Measurements from ENCODE around the gene MIER2.
A peak's percentile ranks its signal among the peaks of the same experiment; 100 is the strongest.

The MIER2 gene

GRCh38 chr19:377801-378581, 33.4 kb upstream of the MIER2 start:
- DNase-seq: no peak

GRCh38 chr19:376111-376470, 31.5 kb upstream of the MIER2 start:
- no peak for DNase-seq

DNA sequence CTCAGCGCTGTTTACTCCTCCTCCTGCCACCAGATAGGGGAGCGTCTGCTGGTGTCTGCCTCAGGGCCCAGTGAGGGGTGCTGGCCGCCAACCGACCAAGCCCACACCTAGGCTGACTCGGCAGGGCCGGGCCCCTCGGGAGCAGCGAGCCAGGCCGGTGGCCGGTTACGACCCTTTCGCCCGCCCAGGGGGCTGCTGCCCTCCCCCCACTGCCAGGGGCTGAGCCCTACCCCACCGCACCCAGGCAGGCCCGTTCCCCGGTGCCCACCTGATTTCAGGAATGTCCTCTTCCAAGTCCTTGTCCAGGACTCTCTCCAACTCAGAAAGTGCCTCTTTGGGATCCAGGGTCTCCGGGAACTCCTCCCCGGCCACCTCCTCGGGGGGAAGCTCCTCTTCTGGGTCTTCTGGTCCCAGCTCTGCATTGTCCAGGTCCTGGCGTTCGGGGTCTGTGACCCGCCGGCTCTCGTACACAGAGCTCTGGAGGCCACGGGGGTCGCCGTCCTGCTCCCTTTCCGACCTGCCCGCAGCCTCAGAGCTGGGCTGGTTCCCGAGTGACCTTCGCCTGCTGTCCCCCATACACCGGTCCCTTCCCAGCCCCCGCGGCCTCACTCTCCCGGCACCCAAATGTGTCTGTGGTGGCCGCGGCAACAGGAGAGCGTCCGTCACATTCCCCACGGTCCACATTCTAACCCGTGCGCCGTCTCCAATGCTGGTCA, 31.0 kb upstream of the MIER2 start:
- no peak for DNase-seq

DNA sequence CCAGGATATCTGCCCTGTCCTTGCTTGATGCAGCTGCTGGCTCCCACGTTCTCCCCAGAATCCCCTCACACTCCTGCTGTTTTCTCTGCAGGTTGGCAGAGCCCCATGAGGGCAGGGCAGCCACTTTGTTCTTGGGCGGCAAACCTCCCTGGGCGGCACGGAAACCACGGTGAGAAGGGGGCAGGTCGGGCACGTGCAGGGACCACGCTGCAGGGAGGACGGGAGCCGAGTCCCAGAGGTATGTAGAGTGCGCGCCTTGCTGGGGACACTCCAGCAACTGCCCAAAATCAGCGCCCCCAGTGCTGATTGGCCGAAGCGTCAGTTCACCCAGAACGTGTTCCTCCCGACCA, 30.3 kb upstream of the MIER2 start:
- DNase-seq: no peak

DNA sequence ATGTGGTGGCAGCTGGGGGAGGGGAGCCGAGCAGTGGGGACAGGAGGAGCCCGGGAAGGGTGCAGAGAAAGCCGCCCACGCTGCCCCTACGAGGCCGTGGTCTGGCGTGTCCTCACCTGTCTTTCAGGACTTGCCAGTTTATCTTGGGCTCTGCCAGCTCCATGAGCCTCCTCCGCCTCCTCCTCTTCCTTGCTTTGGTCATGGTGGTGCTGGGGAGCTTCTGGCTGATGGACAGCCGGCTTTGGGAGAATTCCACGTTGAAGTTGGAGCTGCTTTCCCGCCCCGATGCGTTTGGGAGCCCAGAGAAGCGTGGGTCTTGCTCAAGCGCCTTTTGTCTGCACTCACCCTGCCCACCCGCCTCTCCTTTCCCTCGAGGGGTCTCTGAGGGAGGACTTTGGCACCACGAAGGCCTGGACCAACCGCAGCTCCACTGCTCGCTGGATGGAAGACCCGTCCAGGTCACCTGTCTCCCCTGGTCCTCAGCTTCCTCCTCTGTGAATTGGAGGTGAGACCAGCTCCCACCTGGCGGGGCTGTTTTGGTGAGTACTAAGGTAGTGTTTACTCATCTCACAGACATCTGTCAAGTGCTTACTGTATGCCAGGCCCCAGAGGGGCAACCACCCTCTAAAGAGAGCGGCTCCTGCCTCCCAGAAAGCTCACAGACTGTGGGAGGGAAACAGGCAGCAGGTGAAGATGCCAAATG, 29.7 kb upstream of the MIER2 start:
- DNase-seq: peak in 1 of 2 experiments; percentile 25

DNA sequence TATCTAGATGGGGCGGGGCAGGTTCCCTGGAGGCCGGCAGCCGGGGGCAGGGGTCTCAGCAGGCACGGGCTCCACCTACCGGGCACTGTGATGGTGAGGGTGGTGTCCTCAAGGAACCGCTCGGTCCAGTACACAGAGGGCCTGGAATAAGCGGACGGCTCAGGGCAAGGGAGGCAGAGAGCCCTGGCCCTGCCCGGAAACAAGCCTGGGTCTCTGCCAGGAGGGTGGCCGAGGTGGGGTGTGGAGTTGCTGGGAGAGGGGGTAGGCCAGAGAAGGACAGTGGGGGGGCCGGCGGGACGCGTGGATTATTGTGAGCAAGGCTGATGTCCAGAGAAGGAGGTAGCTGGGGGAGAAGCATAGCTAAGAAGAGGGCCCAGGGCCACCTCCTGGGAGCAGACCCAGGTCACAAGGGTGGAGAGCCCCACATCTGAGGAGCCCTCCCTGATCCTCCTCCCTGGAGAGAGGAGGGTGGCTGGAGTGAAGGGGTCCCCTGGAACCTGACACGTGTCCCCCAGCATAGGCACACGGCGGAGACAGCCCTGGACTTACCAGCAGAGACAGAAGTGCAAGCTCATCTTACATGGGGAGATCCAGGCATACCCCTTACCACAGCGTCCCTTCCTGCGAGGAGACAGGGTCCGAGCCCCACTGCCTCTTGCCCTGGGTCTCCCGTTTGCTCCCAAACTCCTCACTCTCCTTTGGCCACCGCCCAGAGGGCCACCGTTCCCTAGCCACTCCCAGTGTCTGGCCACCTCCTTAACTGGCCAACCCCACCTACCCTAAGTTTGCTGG, 29.0 kb upstream of the MIER2 start:
- peak in 1 of 2 experiments; percentile 25 for DNase-seq

DNA sequence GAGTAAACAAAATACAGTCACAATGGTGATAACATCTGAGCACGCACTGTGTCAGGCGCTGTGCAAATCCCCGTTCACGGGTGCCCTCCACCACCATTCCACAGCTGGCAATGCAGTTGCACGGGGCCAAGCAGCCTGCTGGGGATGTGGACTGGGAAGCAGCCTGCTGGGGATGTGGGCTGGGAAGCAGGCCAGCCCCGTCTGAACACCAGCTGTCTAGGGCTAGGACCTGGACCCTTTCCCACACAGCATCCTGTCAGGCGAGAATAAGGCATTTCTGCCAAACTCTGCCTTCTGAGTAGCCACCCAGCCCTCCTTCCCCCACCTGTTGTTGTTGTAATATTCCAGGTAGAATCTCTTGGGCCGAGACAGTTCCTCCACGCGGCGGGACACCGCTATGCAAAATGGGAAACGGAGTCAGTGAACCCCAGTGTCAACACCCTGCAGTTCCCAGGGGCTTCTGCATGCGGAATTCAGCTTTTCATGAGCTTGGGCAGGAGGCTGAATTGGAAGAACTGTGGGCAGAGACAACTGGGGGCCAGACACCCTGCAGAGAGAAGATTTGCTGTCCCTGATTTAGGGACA, 27.8 kb upstream of the MIER2 start:
- DNase-seq: peak in 1 of 2 experiments; percentile 23

- DNase-seq: peak in 1 of 2 experiments; percentile 31
Observed at GRCh38 chr19:371501-372168, 27.0 kb upstream of the MIER2 start.

DNA sequence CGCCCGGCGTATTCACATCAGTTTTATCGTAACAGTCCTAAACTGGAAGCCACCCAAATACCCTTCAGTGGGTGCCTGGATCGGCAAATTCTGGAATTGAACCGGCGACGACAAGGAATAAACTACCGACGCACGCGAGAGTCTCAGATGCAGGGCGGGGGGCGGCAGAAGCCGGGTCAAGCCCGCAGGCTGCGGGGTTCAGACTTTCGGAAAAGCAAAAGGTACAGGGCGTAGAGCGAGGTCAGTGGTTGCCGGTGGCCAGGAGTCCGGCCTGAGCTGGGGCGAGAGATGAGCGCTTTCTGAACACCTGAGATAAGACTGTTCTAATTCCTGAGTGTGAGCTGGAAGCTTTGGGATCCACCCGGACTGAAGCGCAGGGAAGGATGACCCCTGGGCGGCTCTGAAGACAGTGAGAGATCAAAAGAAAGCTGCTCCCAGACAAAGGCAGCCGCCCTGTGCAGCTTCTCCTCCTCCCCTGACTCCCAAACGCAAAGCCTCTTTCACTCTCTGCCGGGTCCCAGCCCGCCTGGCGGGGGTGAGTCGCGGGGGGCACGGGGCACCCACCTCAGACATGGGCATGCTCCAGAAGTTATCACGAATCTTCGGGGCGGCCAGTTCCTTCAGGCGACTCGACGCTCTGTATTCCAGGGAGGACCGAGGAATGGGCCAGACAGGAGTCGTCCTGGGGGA, 26.2 kb upstream of the MIER2 start:
- DNase-seq: no peak

GRCh38 chr19:369876-370275, 25.3 kb upstream of the MIER2 start:
- DNase-seq: no peak

DNA sequence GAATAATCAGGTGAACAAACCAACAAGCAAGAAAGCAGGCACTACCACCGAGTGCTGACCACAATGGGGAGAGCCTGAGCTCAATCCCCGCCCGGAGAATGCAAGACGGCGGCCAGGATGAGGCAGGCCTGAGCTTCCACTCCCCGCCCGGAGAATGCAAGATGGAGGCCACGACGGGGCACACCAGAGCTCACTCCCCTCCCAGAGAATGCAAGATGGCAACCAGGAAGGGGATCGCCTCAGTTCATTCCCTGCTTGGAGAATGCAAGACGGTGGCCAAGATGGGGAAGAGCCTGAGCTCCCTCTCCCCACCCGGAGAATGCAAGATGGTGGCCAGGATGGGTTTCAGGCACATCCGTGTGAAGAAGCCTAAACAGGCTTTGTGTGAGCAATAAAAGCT, 24.7 kb upstream of the MIER2 start:
- no peak for DNase-seq

DNA sequence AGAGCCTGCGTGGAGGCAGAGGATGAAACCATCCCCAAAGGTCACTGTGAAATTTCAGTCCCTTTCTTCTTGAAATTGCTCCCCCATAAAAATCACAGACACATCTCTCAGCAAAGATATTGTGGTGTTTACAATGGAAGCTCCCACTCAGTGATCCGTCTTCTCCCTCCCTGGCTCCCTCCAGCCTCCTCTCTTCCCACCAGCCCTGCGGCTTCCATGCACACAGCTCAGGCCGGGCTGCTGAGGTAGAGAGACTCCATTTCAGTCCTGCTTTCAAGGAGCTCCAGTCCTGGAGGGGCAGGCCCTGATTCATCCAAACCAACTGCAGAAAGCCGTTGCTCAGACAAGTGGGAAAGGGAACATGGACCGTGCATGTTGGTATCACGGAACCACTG, 24.0 kb upstream of the MIER2 start:
- DNase-seq: no peak

DNA sequence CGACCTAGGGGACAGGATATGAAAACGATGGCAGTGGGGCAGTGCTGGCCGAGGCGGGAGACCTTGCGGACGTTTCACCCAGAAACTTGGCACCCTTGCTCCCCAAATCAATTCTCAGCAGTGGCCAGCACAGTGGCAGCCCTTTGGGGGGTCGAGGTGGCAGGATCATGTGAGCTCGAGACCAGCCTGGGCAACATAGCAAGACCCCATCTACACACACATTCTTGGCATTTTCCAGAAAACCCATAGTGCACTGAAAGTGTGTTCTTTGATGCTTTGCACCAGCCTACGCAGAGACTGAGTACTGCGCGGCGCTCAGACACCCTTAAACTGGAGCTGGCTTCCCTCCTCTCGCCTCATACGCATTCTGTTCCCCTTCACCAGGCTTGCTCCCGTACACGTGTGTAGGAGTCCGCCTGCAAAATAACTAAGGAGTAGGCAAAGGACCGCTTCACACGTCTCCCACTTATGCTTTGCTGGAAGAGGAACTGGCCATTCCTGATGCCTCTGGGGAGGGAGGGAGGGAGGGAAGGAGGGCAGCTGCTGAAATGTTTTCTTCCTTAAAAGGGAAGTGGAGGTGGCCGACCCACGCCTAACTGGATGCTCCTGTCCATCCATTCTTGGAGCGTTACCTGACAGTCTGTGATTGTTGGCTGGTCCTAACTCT, 23.5 kb upstream of the MIER2 start:
- DNase-seq: no peak

DNA sequence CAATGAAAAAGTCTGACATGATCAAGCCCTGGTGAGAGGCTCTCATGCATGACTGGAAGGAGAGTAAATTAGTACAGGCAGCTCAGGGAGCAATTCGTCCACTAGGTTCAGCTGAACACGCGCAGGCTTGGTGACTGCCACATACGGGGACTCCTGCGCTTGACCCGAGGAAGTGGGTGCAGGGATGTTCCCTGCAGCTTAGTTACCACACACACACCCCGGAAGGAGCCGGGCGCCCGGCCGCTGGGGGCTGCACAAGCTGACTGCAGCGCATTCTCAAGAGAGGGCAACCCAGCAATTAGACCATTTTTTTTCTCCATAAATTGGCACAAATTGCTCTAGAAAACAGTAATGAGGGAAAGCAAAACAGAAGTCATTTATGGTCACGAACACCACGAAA, 23.0 kb upstream of the MIER2 start:
- DNase-seq: no peak

- no peak for DNase-seq
Observed at GRCh38 chr19:366951-367350, 22.4 kb upstream of the MIER2 start.

DNA sequence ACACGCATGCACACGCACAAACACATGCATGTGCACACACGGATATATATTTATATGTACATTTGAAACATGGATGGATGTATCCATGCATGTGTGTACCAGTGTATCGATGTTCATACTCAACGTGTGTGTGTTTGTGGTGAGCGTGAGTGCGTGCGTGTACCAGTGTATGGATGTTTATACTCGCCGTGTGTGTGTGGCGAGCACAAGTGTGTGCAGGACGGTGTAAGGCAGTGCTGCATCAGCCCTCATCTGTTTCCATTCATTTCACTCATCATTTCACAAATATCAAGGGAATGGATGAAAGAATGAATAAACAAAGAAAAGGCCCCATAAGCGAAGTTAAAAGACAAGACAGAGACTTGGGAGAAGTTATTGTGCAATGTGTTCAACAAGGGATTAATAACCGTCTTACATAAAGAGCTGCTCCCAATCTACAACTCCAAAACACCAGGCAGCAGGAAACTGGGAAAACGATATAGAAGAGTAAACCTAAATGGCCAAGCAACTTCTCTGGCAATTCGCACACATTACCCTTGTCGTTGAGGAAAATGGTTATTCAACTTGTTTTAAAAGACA, 21.7 kb upstream of the MIER2 start:
- DNase-seq: no peak

- DNase-seq: no peak
Observed at GRCh38 chr19:364496-365287, 20.1 kb upstream of the MIER2 start.

DNA sequence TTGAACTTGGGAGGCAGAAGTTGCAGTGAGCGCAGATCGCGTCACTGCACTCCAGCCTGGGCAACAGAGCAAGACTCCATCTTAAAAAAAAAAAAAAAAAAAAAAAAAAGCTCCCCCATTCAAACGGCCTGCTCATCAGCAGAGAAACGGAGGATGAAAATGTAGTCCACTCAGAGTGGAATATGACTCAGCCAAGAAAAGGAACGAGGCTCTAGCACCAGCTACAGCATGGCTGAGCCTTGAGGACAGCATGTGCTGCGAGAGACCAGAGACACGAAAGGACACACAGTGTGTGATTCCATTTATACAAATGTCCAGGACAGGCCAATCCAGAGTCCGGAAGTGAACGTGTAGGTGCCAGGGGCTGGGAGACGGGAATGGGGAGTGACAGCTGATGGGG, 18.1 kb upstream of the MIER2 start:
- DNase-seq: no peak

GRCh38 chr19:362154-362553, 17.6 kb upstream of the MIER2 start:
- DNase-seq: no peak

GRCh38 chr19:359653-359925, 15.0 kb upstream of the MIER2 start:
- DNase-seq: no peak

Measured in NCI-H524 (cell line).